GM12878 (cell line): ENCODE measurements around the gene COL28A1. TPM values are rescaled to one million over a fixed set of nuclear protein-coding genes. Genes with fewer than 3 reads are reported as not detected.

Experiments used
- ATAC-seq: fragments of 200-7000 bp; cut with Tn5 transposase; 3 replicates; pipeline ENCODE4 v1.9.1; 2020; ENCODE audit warnings: mild to moderate bottlenecking, moderate library complexity
- BruUV-seq: library from RNA; stranded (reverse); fragments of 400-500 nt; replicated peaks from 2 replicates; lab custom pipeline; 2021; lab: Mats Ljungman, UMichigan
- CTCF ChIA-PET: fragments of 300-600 bp; sonication (Branson Sonifier 250); formaldehyde crosslinking; extraction: SDS; loops from one replicate; lab custom pipeline; 2021; ENCODE audit warnings: inconsistent platforms; lab: Yijun Ruan, JAX
- POLR2A ChIA-PET: fragments of 350-600 bp; formaldehyde crosslinking; extraction: SDS; loops from one replicate; lab custom pipeline; 2021; ENCODE audit warnings: inconsistent platforms; lab: Charles Lee
- RAD21 ChIA-PET: fragments of 300-600 bp; sonication (Branson Sonifier 250); formaldehyde crosslinking; loops from one replicate; lab custom pipeline; 2023; ENCODE audit warnings: antibody characterized with exemption; ENCODE audit not compliant: unreplicated experiment; lab: Charles Lee
- SMC1A ChIA-PET: fragments of 300-600 bp; sonication (Branson Sonifier 250); formaldehyde crosslinking; loops from one replicate; lab custom pipeline; 2023; ENCODE audit not compliant: unreplicated experiment, uncharacterized antibody; lab: Charles Lee
- DNase-seq: peaks from one replicate; pipeline ENCODE4 v3.0.0-alpha.2; 2011; ENCODE audit warnings: low read depth, low spot score
- FAIRE-seq: peaks from 3 replicates; lab custom pipeline; 2011; peaks lifted over from hg19 to GRCh38; lab: Jason Lieb, UNC
- H2AFZ ChIP-seq: 2 replicates; pipeline ENCODE4 v1.6.0; 2011; ENCODE audit warnings: low read depth, low read length, control low read depth; ENCODE audit not compliant: control insufficient read depth
- H3K27ac ChIP-seq: 2 replicates; pipeline ENCODE4 v1.5.1; 2011; ENCODE audit warnings: control low read depth; ENCODE audit not compliant: control insufficient read depth, insufficient read depth
- H3K27me3 ChIP-seq, 2 experiments: replicated peaks in 1 of 2; 2 replicates each; pipeline versions ENCODE4 v1.6.0 to v1.6.1; 2011; ENCODE audit warnings: low read length in 1 of 2; ENCODE audit not compliant: control insufficient read depth in 2 of 2, insufficient read depth in 2 of 2
- H3K36me3 ChIP-seq, 2 experiments: 2 replicates each; pipeline ENCODE4 v1.5.1; 2011; ENCODE audit warnings: low read length in 1 of 2; ENCODE audit not compliant: control insufficient read depth in 2 of 2, insufficient read depth in 2 of 2
- H3K4me1 ChIP-seq: 2 replicates; pipeline ENCODE4 v1.6.1; 2011; ENCODE audit warnings: mild to moderate bottlenecking, low read length, moderate library complexity, mixed read lengths; ENCODE audit not compliant: control insufficient read depth, insufficient read depth
- H3K4me2 ChIP-seq: 2 replicates; pipeline ENCODE4 v1.6.0; 2011; ENCODE audit warnings: control low read depth; ENCODE audit not compliant: control insufficient read depth, insufficient read depth
- H3K4me3 ChIP-seq: fragments of 200-600 bp; sonication (generic); 2 replicates; pipeline ENCODE4 v1.5.1; 2016
- H3K79me2 ChIP-seq: 2 replicates; pipeline ENCODE4 v1.6.0; 2011; ENCODE audit warnings: low read length; ENCODE audit not compliant: control insufficient read depth, insufficient read depth
- H3K9ac ChIP-seq: 2 replicates; pipeline ENCODE4 v1.8.0; 2011; ENCODE audit warnings: low read length, control low read depth, mixed read lengths; ENCODE audit not compliant: control insufficient read depth, insufficient read depth
- H3K9me3 ChIP-seq: replicated peaks from 3 replicates; pipeline ENCODE4 v1.5.1; 2011; ENCODE audit warnings: mild to moderate bottlenecking, low read length; ENCODE audit not compliant: control insufficient read depth, insufficient read depth
- H4K20me1 ChIP-seq: 2 replicates; pipeline ENCODE4 v1.6.0; 2011; ENCODE audit not compliant: control insufficient read depth, insufficient read depth
- BHLHE40 ChIP-seq, 2 experiments: fragments of 450-650 bp in 1 of 2; IDR thresholded peaks; 2 replicates each; pipeline ENCODE4 v1.6.1; 2011 to 2017; ENCODE audit warnings: low read depth in 2 of 2, borderline replicate concordance in 1 of 2, improper control_type of control experiment in 1 of 2, low read length in 1 of 2, mild to moderate bottlenecking in 1 of 2
- CREM ChIP-seq: IDR thresholded peaks from 2 replicates; pipeline ENCODE4 v1.6.1; 2014; ENCODE audit warnings: antibody characterized with exemption, low read depth
- EED ChIP-seq: sonication (generic); IDR thresholded peaks from 2 replicates; pipeline ENCODE4 v1.6.1; 2016; ENCODE audit warnings: antibody characterized with exemption, low read depth
- JUNB ChIP-seq: IDR thresholded peaks from 2 replicates; pipeline ENCODE4 v1.6.1; 2016; ENCODE audit warnings: antibody characterized with exemption, mild to moderate bottlenecking
- NBN ChIP-seq: fragments of 450-650 bp; IDR thresholded peaks from 2 replicates; pipeline ENCODE4 v1.6.1; 2016
- NR2C1 ChIP-seq: fragments of 450-650 bp; IDR thresholded peaks from 2 replicates; pipeline ENCODE4 v1.6.1; 2017; ENCODE audit warnings: antibody characterized with exemption, mild to moderate bottlenecking, moderate library complexity
- NR2C2 ChIP-seq: IDR thresholded peaks from 2 replicates; pipeline ENCODE4 v1.6.1; 2011; ENCODE audit warnings: borderline replicate concordance, low read depth; ENCODE audit not compliant: control insufficient read depth, insufficient read length
- POLR2AphosphoS5 ChIP-seq: IDR thresholded peaks from 2 replicates; pipeline ENCODE4 v1.6.1; 2011; ENCODE audit warnings: mild to moderate bottlenecking, low read length, inconsistent platforms
- SMARCA5 ChIP-seq: fragments of 450-650 bp; IDR thresholded peaks from 2 replicates; pipeline ENCODE4 v1.6.1; 2017; ENCODE audit warnings: mild to moderate bottlenecking
- SPI1 ChIP-seq: IDR thresholded peaks from 2 replicates; pipeline ENCODE4 v1.6.1; 2011; ENCODE audit warnings: low read depth, mild to moderate bottlenecking, low read length, moderate library complexity, borderline replicate concordance; ENCODE audit not compliant: insufficient read depth
- SUPT20H ChIP-seq: IDR thresholded peaks from 2 replicates; pipeline ENCODE4 v1.6.1; 2011; ENCODE audit warnings: low read depth, mild to moderate bottlenecking, low read length, moderate library complexity, borderline replicate concordance; ENCODE audit not compliant: control insufficient read depth
- ZNF274 ChIP-seq: IDR thresholded peaks from one replicate; pipeline ENCODE4 v1.8.0; 2011; ENCODE audit not compliant: insufficient read length, insufficient read depth
- ZNF384 ChIP-seq: IDR thresholded peaks from 2 replicates; pipeline ENCODE4 v1.6.1; 2012; ENCODE audit warnings: low read depth, mild to moderate bottlenecking, low read length, improper control_type of control experiment, borderline replicate concordance
- whole genome bisulfite sequencing: methylation state at CpG from one replicate; pipeline ENCODE4 v1.1.6; 2016; ENCODE audit warnings: low lambda C conversion rate; ENCODE audit not compliant: insufficient replicate concordance, insufficient coverage; ENCODE audit errors: missing lambda C conversion rate; 5-methylcytosine and 5-hydroxymethylcytosine counted together
- in situ Hi-C: fragments of 300-500 bp; cut with MboI; formaldehyde crosslinking; loops from 9 replicates; pipeline ENCODE4 v1.14.3; 2018; ENCODE audit warnings: mixed read lengths
- intact Hi-C: fragments of 100-400 bp; cut with micrococcal nuclease; formaldehyde crosslinking; loops from one replicate; pipeline ENCODE4 v1.14.2; 2022; ENCODE audit not compliant: unreplicated experiment
- polyA plus RNA-seq, 11 experiments: library from polyadenylated mRNA; depleted of rRNA in 4 of 11; unstranded in 6 of 11; stranded (reverse) in 5 of 11; fragments of >200 nt; fragmentation: Nextera tagmentation in 4 of 11; fragmentation: Illumina TruSeq in 1 of 11; extraction: Ambion mirVana in 4 of 11; extraction: Trizol in 1 of 11; gene quantifications; 1 replicate in 1 of 11; 2 replicates in 10 of 11; pipeline versions ENCODE4 v1.2.1 to v1.2.3, GENCODE V29; 2011 to 2016; ENCODE audit warnings: inconsistent platforms in 2 of 11, missing spikeins in 2 of 11, low read depth in 1 of 11
- total RNA-seq, 4 experiments: library from RNA; depleted of rRNA in 3 of 4; stranded (reverse); fragments of >200 nt in 3 of 4; fragmentation: Illumina TruSeq in 1 of 4; extraction: Trizol in 1 of 4; gene quantifications; 2 replicates each; pipeline versions ENCODE4 v1.2.1 to v1.2.3, GENCODE V29; 2013 to 2021
- TF ChIP-seq, protein P1 (sequence below): fragments of 450-650 bp; IDR thresholded peaks from 2 replicates; pipeline ENCODE4 v1.6.1; 2017; ENCODE audit warnings: borderline replicate concordance
- TF ChIP-seq, protein P2 (sequence below), 3 experiments: IDR thresholded peaks in 2 of 3; conservative IDR thresholded peaks in 1 of 3; 2 replicates each; pipeline ENCODE4 v1.5.1; 2011; ENCODE audit warnings: low read depth in 3 of 3, low read length in 3 of 3, mild to moderate bottlenecking in 3 of 3, control low read depth in 2 of 3, moderate library complexity in 2 of 3, inconsistent platforms in 1 of 3, mixed read lengths in 1 of 3; ENCODE audit not compliant: control insufficient read depth in 2 of 3, insufficient read depth in 1 of 3; ENCODE audit errors: extremely low read depth in 1 of 3
- TF ChIP-seq, protein P3 (sequence below): fragments of 450-650 bp; IDR thresholded peaks from 2 replicates; pipeline ENCODE4 v1.6.1; 2016; ENCODE audit warnings: mild to moderate bottlenecking, moderate library complexity, borderline replicate concordance

The COL28A1 gene
- total and polyA plus RNA-seq, 10 of the 15 experiments (the other 5 are each of a cell fraction or from before 2014, with no cell fraction given) = 0.05 to 0.22 TPM; not detected in 8

DNA sequence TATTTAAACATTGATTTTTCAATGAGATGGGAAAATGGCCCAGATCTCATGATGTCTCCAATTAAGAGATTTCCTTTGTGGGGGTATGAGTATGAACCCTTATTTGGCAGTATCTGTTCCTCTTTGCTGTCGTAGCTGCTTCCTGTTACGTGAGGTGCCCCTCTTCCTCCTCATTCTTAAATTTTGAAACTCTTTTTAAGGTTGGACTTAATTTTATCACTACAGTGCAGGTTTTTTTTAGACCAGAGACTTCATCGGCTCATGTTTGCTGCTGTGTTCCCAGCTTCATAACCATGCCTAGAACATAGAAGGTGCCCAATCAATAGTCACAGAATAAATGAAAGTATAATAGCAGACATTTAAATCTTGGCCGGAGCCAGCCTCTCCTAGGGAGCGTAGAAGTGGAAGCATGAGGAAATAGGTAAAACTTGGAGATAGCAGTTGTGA is 33.4 kb upstream of the COL28A1 start:
- Histone ChIP-seq H3K27ac (peak overlapping the region; percentile 99), H3K36me3 (peaks cover 0 to 12% of the 10 kb centered on the region in 2 experiments; a peak in 2 of 4 replicates), H4K20me1 (no peaks in the 10 kb centered on the region), H3K4me2 (peak overlapping the region; percentile 85), H3K4me3 (peak overlapping the region; percentile 89), H2AFZ (no peak overlapping the region; the same call in 1 of the 2 replicates), H3K9ac (peak overlapping the region; percentile 93), H3K9me3 (peaks cover 3% of the 10 kb centered on the region; the same call in 2 of the 3 replicates), H3K27me3 (no peaks in the 10 kb centered on the region), H3K4me1 (peaks cover 14% of the 10 kb centered on the region), H3K79me2 (peaks cover 72% of the 10 kb centered on the region)
- ChIA-PET POLR2A (interaction anchor here (0.7 to 2.7 kb wide), 4 partner anchors 67 to 299 kb away, joined by 3 to 15 read pairs (median 4); partner anchors contain the start of gene UMAD1), RAD21 (interaction anchor here (0.7 to 2.8 kb wide), 10 partner anchors 72 to 727 kb away, joined by 3 to 22 read pairs (median 4); partner anchors contain the start of genes C1GALT1 and UMAD1), SMC1A (interaction anchor here (0.6 to 3.1 kb wide), 16 partner anchors 9 to 645 kb away, joined by 3 to 19 read pairs (median 4); partner anchors contain the start of gene UMAD1), CTCF (interaction anchor here (0.9 to 1.6 kb wide), 5 partner anchors 26 to 466 kb away, joined by 3 to 4 read pairs (median 3); partner anchors contain the start of gene UMAD1)
- intact Hi-C loops = loop anchor here (2.0 to 5.0 kb wide), 6 partner anchors 72 to 548 kb away; partner anchors contain the start of genes GLCCI1 and UMAD1
- BruUV-seq = no TSS peak
- DNase-seq (peak; percentile 53), ATAC-seq (peak; percentile 68), FAIRE-seq (peak; percentile 57)
- in situ Hi-C loops = no loop called here
- 1% methylated on average over 5 of the region's 5 CpGs for WGBS
- peak; percentile 44; the same call in 1 of the 2 replicates for TF ChIP-seq JUNB
- no peak for TF ChIP-seq ZNF274
- TF ChIP-seq, protein P1, sequence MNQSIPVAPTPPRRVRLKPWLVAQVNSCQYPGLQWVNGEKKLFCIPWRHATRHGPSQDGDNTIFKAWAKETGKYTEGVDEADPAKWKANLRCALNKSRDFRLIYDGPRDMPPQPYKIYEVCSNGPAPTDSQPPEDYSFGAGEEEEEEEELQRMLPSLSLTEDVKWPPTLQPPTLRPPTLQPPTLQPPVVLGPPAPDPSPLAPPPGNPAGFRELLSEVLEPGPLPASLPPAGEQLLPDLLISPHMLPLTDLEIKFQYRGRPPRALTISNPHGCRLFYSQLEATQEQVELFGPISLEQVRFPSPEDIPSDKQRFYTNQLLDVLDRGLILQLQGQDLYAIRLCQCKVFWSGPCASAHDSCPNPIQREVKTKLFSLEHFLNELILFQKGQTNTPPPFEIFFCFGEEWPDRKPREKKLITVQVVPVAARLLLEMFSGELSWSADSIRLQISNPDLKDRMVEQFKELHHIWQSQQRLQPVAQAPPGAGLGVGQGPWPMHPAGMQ = no peak
- no peak for TF ChIP-seq NR2C1
- TF ChIP-seq SMARCA5 = no peak
- TF ChIP-seq EED = no peak
- 0 out of 2 replicates have a peak, but pooled peaks have one; percentile 33 for TF ChIP-seq NBN
- peak; percentile 49 for TF ChIP-seq POLR2AphosphoS5
- TF ChIP-seq NR2C2 = no peak
- peak; percentile 86 for TF ChIP-seq CREM
- TF ChIP-seq, protein P2, sequence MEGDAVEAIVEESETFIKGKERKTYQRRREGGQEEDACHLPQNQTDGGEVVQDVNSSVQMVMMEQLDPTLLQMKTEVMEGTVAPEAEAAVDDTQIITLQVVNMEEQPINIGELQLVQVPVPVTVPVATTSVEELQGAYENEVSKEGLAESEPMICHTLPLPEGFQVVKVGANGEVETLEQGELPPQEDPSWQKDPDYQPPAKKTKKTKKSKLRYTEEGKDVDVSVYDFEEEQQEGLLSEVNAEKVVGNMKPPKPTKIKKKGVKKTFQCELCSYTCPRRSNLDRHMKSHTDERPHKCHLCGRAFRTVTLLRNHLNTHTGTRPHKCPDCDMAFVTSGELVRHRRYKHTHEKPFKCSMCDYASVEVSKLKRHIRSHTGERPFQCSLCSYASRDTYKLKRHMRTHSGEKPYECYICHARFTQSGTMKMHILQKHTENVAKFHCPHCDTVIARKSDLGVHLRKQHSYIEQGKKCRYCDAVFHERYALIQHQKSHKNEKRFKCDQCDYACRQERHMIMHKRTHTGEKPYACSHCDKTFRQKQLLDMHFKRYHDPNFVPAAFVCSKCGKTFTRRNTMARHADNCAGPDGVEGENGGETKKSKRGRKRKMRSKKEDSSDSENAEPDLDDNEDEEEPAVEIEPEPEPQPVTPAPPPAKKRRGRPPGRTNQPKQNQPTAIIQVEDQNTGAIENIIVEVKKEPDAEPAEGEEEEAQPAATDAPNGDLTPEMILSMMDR (IDR thresholded peaks at IDR 0.05 in 2 of 3, conservative IDR thresholded peaks at IDR 0.05 in 1 of 3; ENCODE audit: control insufficient read depth in 2 of 3, extremely low read depth in 1 of 3, insufficient read depth in 1 of 3, low read depth in 3 of 3, low read length in 3 of 3) = no peak
- no peak; the same call in 1 of the 2 replicates for TF ChIP-seq ZNF384
- TF ChIP-seq, protein P3, sequence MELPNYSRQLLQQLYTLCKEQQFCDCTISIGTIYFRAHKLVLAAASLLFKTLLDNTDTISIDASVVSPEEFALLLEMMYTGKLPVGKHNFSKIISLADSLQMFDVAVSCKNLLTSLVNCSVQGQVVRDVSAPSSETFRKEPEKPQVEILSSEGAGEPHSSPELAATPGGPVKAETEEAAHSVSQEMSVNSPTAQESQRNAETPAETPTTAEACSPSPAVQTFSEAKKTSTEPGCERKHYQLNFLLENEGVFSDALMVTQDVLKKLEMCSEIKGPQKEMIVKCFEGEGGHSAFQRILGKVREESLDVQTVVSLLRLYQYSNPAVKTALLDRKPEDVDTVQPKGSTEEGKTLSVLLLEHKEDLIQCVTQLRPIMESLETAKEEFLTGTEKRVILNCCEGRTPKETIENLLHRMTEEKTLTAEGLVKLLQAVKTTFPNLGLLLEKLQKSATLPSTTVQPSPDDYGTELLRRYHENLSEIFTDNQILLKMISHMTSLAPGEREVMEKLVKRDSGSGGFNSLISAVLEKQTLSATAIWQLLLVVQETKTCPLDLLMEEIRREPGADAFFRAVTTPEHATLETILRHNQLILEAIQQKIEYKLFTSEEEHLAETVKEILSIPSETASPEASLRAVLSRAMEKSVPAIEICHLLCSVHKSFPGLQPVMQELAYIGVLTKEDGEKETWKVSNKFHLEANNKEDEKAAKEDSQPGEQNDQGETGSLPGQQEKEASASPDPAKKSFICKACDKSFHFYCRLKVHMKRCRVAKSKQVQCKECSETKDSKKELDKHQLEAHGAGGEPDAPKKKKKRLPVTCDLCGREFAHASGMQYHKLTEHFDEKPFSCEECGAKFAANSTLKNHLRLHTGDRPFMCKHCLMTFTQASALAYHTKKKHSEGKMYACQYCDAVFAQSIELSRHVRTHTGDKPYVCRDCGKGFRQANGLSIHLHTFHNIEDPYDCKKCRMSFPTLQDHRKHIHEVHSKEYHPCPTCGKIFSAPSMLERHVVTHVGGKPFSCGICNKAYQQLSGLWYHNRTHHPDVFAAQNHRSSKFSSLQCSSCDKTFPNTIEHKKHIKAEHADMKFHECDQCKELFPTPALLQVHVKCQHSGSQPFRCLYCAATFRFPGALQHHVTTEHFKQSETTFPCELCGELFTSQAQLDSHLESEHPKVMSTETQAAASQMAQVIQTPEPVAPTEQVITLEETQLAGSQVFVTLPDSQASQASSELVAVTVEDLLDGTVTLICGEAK = 0 out of 2 replicates have a peak, but pooled peaks have one; percentile 2
- peak in 1 of 2 experiments; percentile 14; a peak in 1 of 4 replicates for TF ChIP-seq BHLHE40 (IDR thresholded peaks at IDR 0.05; ENCODE audit: borderline replicate concordance in 1 of 2, low read depth in 2 of 2, low read length in 1 of 2)
- peak; percentile 93 for TF ChIP-seq SPI1
- no peak for TF ChIP-seq SUPT20H
